HPDE6-E6E7 (cell line): ENCODE results near the gene EFL1.
"Not testable (repeated sequence)": the region's sequence is repeated elsewhere in the genome, so short reads cannot be mapped to it uniquely, and the experiment has no call there.

Experiments used
- DNase-seq: peaks from one replicate; pipeline ENCODE4 v3.0.0; 2011; ENCODE audit warnings: missing footprints; ENCODE audit errors: extremely low spot score

EFL1 gene

GRCh38 chr15:82197733-82198594 is 64.6 kb downstream of the EFL1 start:
- DNase-seq, result peak; percentile 41

- no peak for DNase-seq
These were observed 66.2 kb downstream of the EFL1 start for GRCh38 chr15:82196353-82196752.

DNA sequence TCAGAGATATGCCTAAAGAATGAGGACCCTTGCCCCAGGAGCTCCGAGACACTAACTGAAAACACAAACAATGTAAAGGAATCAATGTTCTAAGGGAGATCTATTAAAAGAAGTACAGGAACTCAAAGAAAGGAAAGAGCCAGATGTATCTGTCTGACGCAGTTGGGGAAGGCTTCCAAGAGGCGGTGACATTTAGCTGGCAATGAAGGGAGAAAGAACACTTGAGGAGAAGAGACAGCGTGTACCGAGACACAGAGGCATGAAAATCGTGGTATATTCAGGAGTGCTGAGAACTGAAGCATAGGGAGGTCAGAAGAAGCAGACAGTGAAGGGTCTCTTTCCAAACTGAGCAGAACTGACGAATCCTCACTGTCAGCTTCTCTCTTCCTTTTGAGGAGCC is 66.7 kb downstream of the EFL1 start:
- not testable (repeated sequence) for DNase-seq

DNA sequence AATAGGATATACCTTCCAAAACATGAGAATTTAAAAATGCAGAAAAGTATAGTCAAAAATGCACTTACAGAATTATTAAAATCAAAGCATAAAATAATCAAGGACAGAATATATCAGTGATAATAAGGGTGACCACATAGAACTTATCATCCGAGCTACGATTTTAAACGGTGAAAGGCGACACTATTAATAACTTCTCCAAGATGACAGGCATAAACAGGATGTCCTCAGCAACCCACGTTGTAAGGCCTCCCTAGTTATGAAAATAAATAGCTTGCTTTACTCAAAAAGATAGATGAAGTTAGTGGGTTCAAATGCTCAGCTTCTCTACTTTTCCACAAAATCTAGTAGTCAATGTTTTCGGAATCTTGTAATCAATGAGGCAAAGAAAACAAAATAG is 68.0 kb downstream of the EFL1 start:
- not testable (repeated sequence) for DNase-seq

- DNase-seq, result not testable (repeated sequence)
These were observed 69.1 kb downstream of the EFL1 start for GRCh38 chr15:82193435-82193834.

DNA sequence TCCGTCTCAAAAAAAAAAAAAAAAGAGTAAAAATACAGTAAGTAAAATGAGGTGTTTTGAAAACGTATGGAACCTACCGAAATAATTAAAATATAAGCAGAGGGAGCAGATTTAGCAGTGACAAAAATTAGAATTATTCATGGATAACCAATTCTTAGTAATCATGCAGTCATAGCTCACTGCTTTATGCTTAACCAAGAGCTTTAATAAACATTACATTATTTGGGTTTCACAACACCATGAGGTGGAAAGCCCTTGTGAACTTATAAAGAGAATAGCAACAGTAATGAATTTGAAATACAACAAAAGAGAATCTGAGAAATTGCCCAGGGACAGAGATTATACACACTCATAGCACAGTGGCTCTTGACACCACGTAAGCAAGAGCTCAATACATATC is 70.1 kb downstream of the EFL1 start:
- not testable (repeated sequence) for DNase-seq

DNA sequence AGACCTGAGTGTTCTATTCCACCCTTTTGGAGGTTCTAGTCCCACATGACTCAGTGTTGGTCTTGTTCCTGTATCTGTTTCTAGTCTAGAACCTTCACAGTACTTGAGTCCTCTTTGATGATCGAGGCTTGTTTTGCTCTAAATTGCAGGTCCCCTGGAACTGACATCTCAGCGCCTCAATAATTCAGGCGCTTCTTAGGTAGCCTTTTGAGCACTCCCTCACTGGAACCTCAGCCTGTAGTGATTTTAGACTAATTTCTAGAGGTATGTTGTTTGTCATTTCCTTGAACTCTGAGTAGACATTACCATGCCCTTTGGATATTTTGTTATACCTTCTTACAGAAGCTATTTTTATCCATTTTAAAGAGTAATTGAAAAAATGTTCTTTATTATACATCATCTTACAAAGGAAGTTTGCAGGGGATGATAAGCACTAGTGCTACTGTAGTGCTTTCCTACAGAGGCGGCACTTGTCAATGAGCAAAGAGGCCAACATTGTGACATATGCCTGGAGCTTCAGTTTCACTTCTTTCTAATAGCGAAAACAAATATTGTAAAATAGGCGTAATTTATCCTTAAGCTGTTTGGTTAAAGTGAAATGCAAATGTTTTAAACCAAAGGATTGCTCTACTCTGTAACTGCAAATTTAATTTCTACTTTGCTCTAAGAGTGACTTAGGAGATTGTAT is 75.7 kb downstream of the EFL1 start:
- no peak for DNase-seq

GRCh38 chr15:82186161-82186560 is 76.4 kb downstream of the EFL1 start:
- no peak for DNase-seq

DNA sequence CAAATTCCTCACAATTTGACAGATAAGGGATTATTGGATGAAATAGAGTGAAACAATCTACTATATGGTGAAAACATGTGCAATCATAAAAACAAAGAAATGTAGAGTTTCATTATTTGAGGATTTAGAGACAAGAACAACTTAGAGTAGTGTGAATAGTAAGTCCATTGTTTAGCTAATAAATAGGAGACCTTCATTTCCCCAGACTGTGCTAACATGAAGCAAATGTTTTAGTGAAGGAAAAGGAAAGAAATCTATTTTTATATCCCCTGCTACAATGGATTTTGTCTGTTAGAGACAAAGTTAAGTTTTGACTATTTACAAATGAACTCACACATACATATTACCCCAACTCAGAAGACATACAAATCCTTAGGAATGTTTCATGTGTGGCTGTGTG is 77.8 kb downstream of the EFL1 start:
- DNase-seq, result no peak

DNA sequence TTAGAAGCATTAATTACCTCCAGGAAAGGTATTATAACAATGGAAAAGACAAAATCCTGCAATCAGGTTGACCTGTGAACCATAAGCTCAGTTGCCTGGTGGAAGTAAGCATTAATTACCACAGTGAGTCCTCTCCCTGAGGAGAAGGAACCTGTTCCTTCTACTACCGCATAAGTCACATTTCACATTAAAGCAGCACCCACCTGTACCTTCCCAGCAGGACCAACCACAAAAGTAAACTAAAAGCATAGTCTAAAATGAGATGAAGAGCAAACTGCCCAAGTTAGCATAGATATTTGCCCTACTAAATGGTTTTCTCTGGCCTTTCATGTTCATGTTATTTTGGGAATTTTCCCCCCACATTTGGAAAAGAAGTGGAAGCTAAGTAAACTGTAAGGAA is 78.2 kb downstream of the EFL1 start:
- no peak for DNase-seq

- no peak for DNase-seq
These were observed 79.2 kb downstream of the EFL1 start for GRCh38 chr15:82183121-82184031.

DNA sequence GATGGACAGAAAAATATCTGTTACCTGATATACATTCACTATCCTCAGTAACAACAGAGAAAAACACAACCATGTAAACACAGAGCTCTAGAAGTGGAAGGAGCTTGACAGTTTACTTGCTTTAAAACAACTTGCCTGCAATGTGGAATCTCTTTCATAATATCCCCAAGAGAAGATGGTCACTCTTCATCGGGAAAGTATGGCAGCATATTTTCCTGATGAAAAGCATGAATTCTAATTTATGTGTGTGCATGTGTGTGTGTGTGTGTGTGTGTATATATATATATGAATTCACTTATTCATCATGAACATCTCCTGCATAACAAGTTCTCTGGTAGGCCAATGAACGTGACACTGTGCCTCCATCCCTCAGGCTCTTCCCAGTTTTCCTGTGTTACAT is 81.2 kb downstream of the EFL1 start:
- no peak for DNase-seq

GRCh38 chr15:82178061-82178460 is 84.5 kb downstream of the EFL1 start:
- DNase-seq, result no peak

DNA sequence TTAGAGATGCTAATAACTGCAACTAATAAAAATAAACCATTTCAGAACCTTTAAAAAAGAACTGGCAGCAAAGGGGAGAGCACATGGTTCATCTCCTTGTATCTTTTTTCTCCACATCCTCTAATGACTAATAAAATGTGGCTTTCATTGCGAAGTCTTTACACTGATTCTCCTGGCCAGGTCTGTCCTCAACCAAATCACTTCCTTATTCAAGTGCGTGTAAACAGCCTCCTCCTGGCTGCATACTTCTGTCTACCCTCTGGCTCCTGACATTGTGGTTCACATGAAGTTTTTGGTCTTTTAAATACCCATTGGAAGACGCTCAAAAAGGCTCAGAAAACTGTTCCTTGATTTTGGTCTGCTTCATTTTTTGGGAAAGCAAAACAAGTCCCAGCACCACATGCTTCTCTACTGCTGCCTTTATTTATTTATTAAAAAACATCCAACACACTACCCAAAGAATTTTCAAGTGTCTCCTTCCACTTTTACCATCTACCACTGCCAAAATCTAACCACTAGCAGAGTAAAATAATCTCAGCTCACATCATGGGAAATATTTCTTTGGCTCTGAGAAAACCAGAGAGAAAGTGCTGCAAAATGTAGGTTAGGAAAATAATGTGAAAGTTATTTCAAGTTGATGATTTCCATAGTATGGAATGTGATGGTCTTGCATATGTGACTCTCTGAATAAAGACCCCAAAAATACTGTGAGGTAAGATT is 85.1 kb downstream of the EFL1 start:
- no peak for DNase-seq

GRCh38 chr15:82176542-82176941 is 86.0 kb downstream of the EFL1 start:
- DNase-seq, result no peak

GRCh38 chr15:82174471-82175235 is 87.9 kb downstream of the EFL1 start:
- DNase-seq, result no peak

DNA sequence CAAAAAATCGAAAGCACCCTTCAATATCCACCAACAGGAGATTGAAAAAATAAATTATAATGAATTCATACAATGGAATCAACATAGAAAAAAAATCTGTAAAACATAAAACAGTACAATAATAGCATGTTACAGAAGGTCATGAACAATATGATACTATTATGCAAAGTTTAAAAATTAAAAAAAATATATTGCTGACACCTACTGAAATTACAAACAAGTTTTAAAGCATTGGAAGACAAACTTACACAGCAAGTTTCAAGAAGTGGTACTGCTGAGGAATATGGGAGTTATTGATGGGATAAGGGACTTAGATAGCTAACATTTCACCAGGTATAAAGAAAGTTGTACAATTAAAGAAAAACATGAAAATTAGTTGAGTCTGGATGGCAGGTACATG is 89.4 kb downstream of the EFL1 start:
- no peak for DNase-seq

- DNase-seq, result no peak
These were observed 90.0 kb downstream of the EFL1 start for GRCh38 chr15:82172506-82172905.

GRCh38 chr15:82168757-82169156 is 93.8 kb downstream of the EFL1 start:
- no peak for DNase-seq

- no peak for DNase-seq
These were observed 94.2 kb downstream of the EFL1 start for GRCh38 chr15:82168296-82168695.

DNA sequence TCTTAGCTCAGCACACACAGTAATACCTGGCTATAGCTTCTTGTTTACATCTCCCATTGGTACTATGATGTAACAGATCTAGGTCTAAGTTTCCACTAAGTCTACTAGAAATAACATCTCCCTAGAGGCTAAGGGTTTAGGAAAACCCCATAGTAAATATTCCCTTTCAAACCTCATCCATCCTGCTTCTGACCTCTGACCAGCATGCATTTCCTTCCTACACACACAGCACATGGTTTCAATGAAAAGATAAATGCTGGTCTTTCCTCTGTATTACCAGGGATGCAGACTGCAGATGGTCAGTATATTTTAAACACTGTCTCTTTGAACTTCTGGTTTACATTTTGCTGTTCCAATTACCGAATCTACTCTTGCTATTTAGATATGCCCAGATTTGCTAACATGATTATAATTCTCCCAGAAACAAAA is 96.6 kb downstream of the EFL1 start:
- DNase-seq, result no peak
